Liver (tissue), 9 donors: ENCODE results near the gene LRMDA. TPM values are rescaled to one million over a fixed set of nuclear protein-coding genes. Genes with fewer than 3 reads are reported as not detected.

Experiments
- DNase-seq: peaks from one replicate; pipeline ENCODE4 v3.0.0-alpha.2; 2017; ENCODE audit warnings: low spot score
- H3K27ac ChIP-seq, 2 donors: one replicate each; pipeline ENCODE4 v1.7.0; 2013; ENCODE audit warnings: inconsistent platforms in 2 of 2, low read length in 2 of 2, control low read depth in 1 of 2, low read depth in 1 of 2, mild to moderate bottlenecking in 1 of 2
- H3K27me3 ChIP-seq, 4 donors: one replicate each; pipeline versions ENCODE4 v1.6.1 to v1.7.0; 2013; ENCODE audit warnings: low read length in 3 of 4, inconsistent platforms in 1 of 4, mild to moderate bottlenecking in 1 of 4, moderate library complexity in 1 of 4; ENCODE audit not compliant: control insufficient read depth in 4 of 4, insufficient read depth in 4 of 4
- H3K36me3 ChIP-seq, 4 donors: one replicate each; pipeline versions ENCODE4 v1.6.1 to v1.7.0; 2013; ENCODE audit warnings: low read length in 3 of 4, mild to moderate bottlenecking in 3 of 4, low read depth in 1 of 4, moderate library complexity in 1 of 4; ENCODE audit not compliant: control insufficient read depth in 4 of 4, insufficient read depth in 3 of 4
- H3K4me1 ChIP-seq, 4 donors: one replicate each; pipeline versions ENCODE4 v1.6.1 to v1.7.0; 2013; ENCODE audit warnings: low read length in 3 of 4, mild to moderate bottlenecking in 3 of 4, moderate library complexity in 1 of 4; ENCODE audit not compliant: control insufficient read depth in 4 of 4, insufficient read depth in 4 of 4
- H3K4me3 ChIP-seq, 3 donors: one replicate each; pipeline versions ENCODE4 v1.6.1 to v1.7.0; 2013; ENCODE audit warnings: low read length in 3 of 3, control low read depth in 1 of 3, low read depth in 1 of 3, mild to moderate bottlenecking in 1 of 3
- H3K9ac ChIP-seq, 2 donors: one replicate each; pipeline ENCODE4 v1.7.0; 2013; ENCODE audit warnings: low read length in 2 of 2, mild to moderate bottlenecking in 2 of 2, moderate library complexity in 2 of 2, control low read depth in 1 of 2, low read depth in 1 of 2
- H3K9me3 ChIP-seq, 4 donors: one replicate each; pipeline versions ENCODE4 v1.6.1 to v1.7.0; 2013; ENCODE audit warnings: low read length in 3 of 4; ENCODE audit not compliant: control insufficient read depth in 4 of 4
- ATF3 ChIP-seq: IDR thresholded peaks from 2 replicates; pipeline ENCODE4 v1.6.1; 2016; ENCODE audit warnings: antibody characterized with exemption
- CTCF ChIP-seq: fragments of 150-350 bp; IDR thresholded peaks from 2 replicates; pipeline ENCODE4 v1.5.1; 2017; ENCODE audit warnings: improper control_type of control experiment, low read depth, low read length; ENCODE audit not compliant: missing input control
- EGR1 ChIP-seq, 2 donors: IDR thresholded peaks; 2 replicates each; pipeline ENCODE4 v1.6.1; 2016 to 2018; ENCODE audit warnings: antibody characterized with exemption in 2 of 2, low read depth in 2 of 2
- FOXA1 ChIP-seq: IDR thresholded peaks from 2 replicates; pipeline ENCODE4 v1.6.1; 2016; ENCODE audit warnings: antibody characterized with exemption
- GABPA ChIP-seq, 2 donors: IDR thresholded peaks in 1 of 2; conservative IDR thresholded peaks in 1 of 2; 2 replicates each; pipeline ENCODE4 v1.6.1; 2016; ENCODE audit warnings: antibody characterized with exemption in 2 of 2, mild to moderate bottlenecking in 1 of 2, moderate library complexity in 1 of 2
- HNF4G ChIP-seq: IDR thresholded peaks from 2 replicates; pipeline ENCODE4 v1.6.1; 2016; ENCODE audit warnings: antibody characterized with exemption
- JUND ChIP-seq, 2 donors: IDR thresholded peaks; 2 replicates each; pipeline ENCODE4 v1.6.1; 2016; ENCODE audit warnings: antibody characterized with exemption in 2 of 2
- RAD21 ChIP-seq, 2 donors: IDR thresholded peaks; 2 replicates each; pipeline ENCODE4 v1.6.1; 2016; ENCODE audit warnings: antibody characterized with exemption in 2 of 2, mild to moderate bottlenecking in 2 of 2
- SP1 ChIP-seq: IDR thresholded peaks from 2 replicates; pipeline ENCODE4 v1.6.1; 2018; ENCODE audit warnings: antibody characterized with exemption, mild to moderate bottlenecking
- TAF1 ChIP-seq: conservative IDR thresholded peaks from 2 replicates; pipeline ENCODE4 v1.6.1; 2016; ENCODE audit warnings: antibody characterized with exemption, mild to moderate bottlenecking
- YY1 ChIP-seq: IDR thresholded peaks from 2 replicates; pipeline ENCODE4 v1.6.1; 2016; ENCODE audit warnings: antibody characterized with exemption, mild to moderate bottlenecking
- ZBTB33 ChIP-seq: IDR thresholded peaks from 2 replicates; pipeline ENCODE4 v1.6.1; 2016; ENCODE audit warnings: antibody characterized with exemption
- WGBS: extraction: QIAGEN DNeasy Blood & Tissue Kit; methylation state at CpG from one replicate; pipeline ENCODE4 v1.1.7; 2013; 5-methylcytosine and 5-hydroxymethylcytosine counted together
- polyA plus RNA-seq, 2 donors: library from polyadenylated mRNA; stranded (reverse) in 1 of 2; unstranded in 1 of 2; fragments of 200-250 nt in 1 of 2; fragments of >200 nt in 1 of 2; fragmentation: Nextera tagmentation in 1 of 2; extraction: Ambion mirVana in 1 of 2; gene quantifications; one replicate each; pipeline versions ENCODE4 v1.2.1 to v1.2.3, GENCODE V29; 2013 to 2015
- total RNA-seq, 2 donors: library from RNA; depleted of rRNA; stranded (reverse); fragments of >200 nt; gene quantifications; one replicate each; pipeline ENCODE4 v1.2.3, GENCODE V29; 2014
- donor health status: healthy.
- donor health status: healthy.
- donor health status: healthy.
- donor health status: healthy.
- donor health status: healthy.

LRMDA gene
- total and polyA plus RNA-seq, 4 donors = 7.9 to 15.8 (median 11.3) TPM

DNA sequence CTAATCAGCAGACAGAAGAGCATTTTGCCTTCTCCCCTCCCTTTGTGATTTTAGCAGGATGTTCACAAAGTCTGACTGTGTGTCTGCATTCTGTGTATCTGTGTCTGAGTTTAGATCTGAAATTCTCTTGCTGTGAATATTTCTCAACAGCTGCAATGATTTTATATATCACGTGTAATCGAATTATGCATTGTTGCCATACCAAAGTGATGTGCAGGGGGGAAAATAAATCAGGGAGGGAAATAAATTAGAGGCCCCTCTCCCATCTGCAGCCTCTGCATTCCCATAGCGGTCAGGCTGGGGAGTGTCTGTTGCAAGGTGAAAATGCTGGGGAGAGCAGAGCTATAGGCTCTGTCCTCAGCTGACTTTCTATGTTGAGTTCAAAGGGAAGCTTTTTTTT, 209.0 kb downstream of the LRMDA start:
- Histone ChIP-seq H3K36me3 (no peaks in the 10 kb centered on the region), H3K4me3 (no peak overlapping the region), H3K27me3 (no peaks in the 10 kb centered on the region), H3K9me3 (no peaks in the 10 kb centered on the region), H3K9ac (no peak overlapping the region), H3K4me1 (peaks cover 0 to under 1% (median 0%) of the 10 kb centered on the region in 4 donors), H3K27ac (no peak overlapping the region)
- 88% methylated on average over 3 of the region's 3 CpGs for WGBS
- TF ChIP-seq CTCF (no peak), ATF3 (no peak), YY1 (no peak), ZBTB33 (no peak)
- no peak for DNase-seq

GRCh38 chr10:75640803-75641202, 209.4 kb downstream of the LRMDA start:
- Histone ChIP-seq H3K9ac (no peak overlapping the region), H3K4me3 (no peak overlapping the region), H3K4me1 (no peaks in the 10 kb centered on the region), H3K27ac (no peak overlapping the region), H3K36me3 (no peaks in the 10 kb centered on the region), H3K9me3 (no peaks in the 10 kb centered on the region), H3K27me3 (no peaks in the 10 kb centered on the region)
- 94% methylated on average over 1 of the region's 1 CpG for WGBS
- no peak for DNase-seq
- TF ChIP-seq GABPA (IDR thresholded peaks at IDR 0.05 in 1 of 2, conservative IDR thresholded peaks at IDR 0.05 in 1 of 2) = no peak
- no peak for TF ChIP-seq RAD21 (IDR thresholded peaks at IDR 0.05)
- no peak for TF ChIP-seq HNF4G

GRCh38 chr10:75643405-75643804, 212.0 kb downstream of the LRMDA start:
- TF ChIP-seq SP1 (no peak), TAF1 (no peak), YY1 (no peak), JUND (IDR thresholded peaks at IDR 0.05) (no peak), EGR1 (IDR thresholded peaks at IDR 0.05; ENCODE audit: low read depth in 2 of 2) (no peak), FOXA1 (no peak)
- over 99% methylated on average over 2 of the region's 2 CpGs for WGBS
- no peaks in the 10 kb centered on the region for H3K36me3 ChIP-seq

More at GRCh38 chr10:75643405-75643804, 212.0 kb downstream of the LRMDA start:
- H3K27ac ChIP-seq = no peak overlapping the region
- peaks cover 0 to 5% (median under 1%) of the 10 kb centered on the region in 4 donors for H3K4me1 ChIP-seq
- no peak overlapping the region for H3K4me3 ChIP-seq
- no peak for DNase-seq
- H3K9me3 ChIP-seq = no peaks in the 10 kb centered on the region
- H3K9ac ChIP-seq = no peak overlapping the region
- H3K27me3 ChIP-seq = no peaks in the 10 kb centered on the region
